ENCODE measurements around the gene CAPSL.
"Not testable (repeated sequence)": the region's sequence is repeated elsewhere in the genome, so short reads cannot be mapped to it uniquely, and the experiment has no call there.

The CAPSL gene

DNA sequence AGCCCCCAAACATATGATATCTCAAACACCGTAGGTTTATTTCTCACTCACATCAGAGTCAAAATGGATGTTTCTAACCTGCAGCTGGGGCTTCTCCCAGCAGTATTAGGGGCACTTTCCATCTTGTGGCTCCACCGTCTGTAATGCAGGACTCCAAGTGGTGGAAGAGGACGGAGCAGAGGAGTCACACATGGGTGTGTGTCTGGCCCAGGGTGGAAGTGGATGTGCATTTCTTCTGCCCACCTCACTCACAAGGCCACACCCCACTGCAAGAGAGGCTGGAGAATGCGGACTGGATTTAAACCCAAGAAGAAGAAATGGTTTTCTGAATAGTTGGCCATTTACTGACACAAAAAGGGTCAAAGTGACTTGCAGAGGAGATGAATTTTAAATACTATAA, 67.8 kb downstream of the CAPSL start:
- no peak for DNase-seq

- no peak for DNase-seq
Observed at GRCh38 chr5:35869685-35870277, 68.6 kb downstream of the CAPSL start.

GRCh38 chr5:35867998-35868397, 70.4 kb downstream of the CAPSL start:
- no peak for DNase-seq

GRCh38 chr5:35863159-35863558, 75.3 kb downstream of the CAPSL start:
- DNase-seq: no peak

DNA sequence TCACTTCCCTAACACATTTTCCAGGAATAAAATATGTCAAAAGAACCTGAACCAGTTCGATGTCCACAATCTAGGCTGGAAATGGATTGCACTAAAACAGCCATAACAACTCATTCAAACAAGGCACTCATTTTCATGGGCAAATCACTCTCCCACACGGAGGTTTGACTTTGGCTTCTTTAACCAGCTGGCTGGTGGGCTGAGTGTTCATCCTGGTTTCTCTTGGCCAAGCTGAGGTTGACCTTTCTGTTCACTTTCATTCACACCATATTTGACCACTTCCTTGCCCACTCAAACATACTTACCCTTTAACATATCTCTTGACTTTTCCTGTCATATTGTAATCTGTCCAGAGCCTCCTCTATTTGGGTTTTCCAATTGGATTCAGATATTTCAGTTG, 76.3 kb downstream of the CAPSL start:
- no peak for DNase-seq

- no peak for DNase-seq
Observed at GRCh38 chr5:35861718-35862117, 76.7 kb downstream of the CAPSL start.

GRCh38 chr5:35860686-35861085, 77.7 kb downstream of the CAPSL start:
- DNase-seq: no peak

GRCh38 chr5:35859101-35859661, 79.2 kb downstream of the CAPSL start:
- no peak for DNase-seq

GRCh38 chr5:35857606-35858205, 80.7 kb downstream of the CAPSL start:
- DNase-seq: no peak

DNA sequence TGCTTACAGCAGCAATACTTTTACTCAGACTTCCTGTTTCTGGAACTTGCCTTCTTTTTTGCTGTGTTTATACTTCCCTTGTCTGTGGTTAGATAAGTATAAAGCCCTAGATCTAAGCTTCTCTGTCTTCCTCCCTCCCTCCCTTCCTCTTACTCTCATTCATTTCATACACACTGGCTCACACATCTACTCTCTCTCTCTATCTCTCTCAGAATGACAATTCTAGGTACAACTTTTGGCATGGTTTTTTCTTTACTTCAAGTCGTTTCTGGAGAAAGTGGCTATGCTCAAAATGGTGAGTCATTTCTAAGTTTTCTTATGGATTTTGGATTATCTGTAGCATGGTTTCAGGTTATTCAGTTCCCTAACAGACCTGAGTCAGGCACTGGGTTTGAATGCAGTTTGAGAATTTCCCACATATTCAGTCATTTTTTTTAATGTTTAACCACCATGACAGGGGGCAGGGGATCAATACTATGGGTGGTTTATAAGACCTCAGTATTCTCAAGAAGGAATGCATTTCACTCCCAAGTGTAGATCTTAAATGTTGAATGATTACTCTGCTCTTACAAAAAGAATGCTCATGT, 81.6 kb downstream of the CAPSL start, which contains the start of gene IL7R:
TSS of gene IL7R (plus strand) at position 127 of the 587 bp plus-strand sequence. CDS start at position 214, 87 bp downstream.
- DNase-seq: no peak

- not testable (repeated sequence) for DNase-seq
Observed at GRCh38 chr5:35856186-35856764, 82.1 kb downstream of the CAPSL start.

DNA sequence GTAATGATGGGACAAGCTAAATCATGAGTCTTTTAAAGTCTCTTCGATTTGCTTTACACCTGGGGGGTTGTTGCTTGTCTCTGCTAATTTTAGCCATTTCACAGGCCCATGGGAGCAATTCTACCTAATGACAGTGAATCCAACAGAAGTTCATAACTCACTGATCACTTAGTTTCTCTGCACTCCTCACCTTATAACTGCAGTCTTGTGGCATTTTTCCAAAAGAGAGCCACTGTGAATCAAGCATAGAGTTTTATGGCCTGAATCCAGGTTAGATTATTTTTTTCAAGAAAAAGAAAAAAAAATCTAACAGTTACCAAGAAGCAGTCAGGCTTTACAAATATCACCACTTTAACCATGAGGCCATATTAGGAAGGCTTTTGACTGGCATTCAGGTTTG, 83.2 kb downstream of the CAPSL start:
- no peak for DNase-seq
